H9 (cell line): Measurements from ENCODE around the gene KCTD16. TPM values are rescaled to one million over a fixed set of nuclear protein-coding genes. Genes with fewer than 3 reads are reported as not detected.

Source experiments
- DNase-seq: peaks from one replicate; pipeline ENCODE4 v3.0.0-alpha.2; 2017
- H2AFZ ChIP-seq: one replicate; pipeline ENCODE4 v1.6.1; 2013; ENCODE audit warnings: mild to moderate bottlenecking, low read length, control low read depth, moderate library complexity
- H2AK5ac ChIP-seq: 2 replicates; pipeline ENCODE4 v1.6.1; 2013; ENCODE audit warnings: low read length, control low read depth, mixed read lengths; ENCODE audit not compliant: insufficient read length
- H2BK120ac ChIP-seq: one replicate; pipeline ENCODE4 v1.6.1; 2013; ENCODE audit warnings: low read depth, mild to moderate bottlenecking, low read length, control low read depth, inconsistent platforms; ENCODE audit not compliant: poor library complexity, severe bottlenecking
- H2BK12ac ChIP-seq: 2 replicates; pipeline ENCODE4 v1.6.1; 2013; ENCODE audit warnings: low read length, control low read depth, mixed read lengths, low read depth; ENCODE audit not compliant: insufficient read length
- H2BK15ac ChIP-seq: 2 replicates; pipeline ENCODE4 v1.6.1; 2013; ENCODE audit warnings: low read depth, low read length, control low read depth
- H2BK20ac ChIP-seq: one replicate; pipeline ENCODE4 v1.6.1; 2013; ENCODE audit warnings: low read depth, mild to moderate bottlenecking, low read length, control low read depth, inconsistent platforms; ENCODE audit not compliant: poor library complexity, severe bottlenecking
- H2BK5ac ChIP-seq: 2 replicates; pipeline ENCODE4 v1.6.1; 2013; ENCODE audit warnings: low read length, control low read depth, mixed read lengths; ENCODE audit not compliant: insufficient read length
- H3K14ac ChIP-seq: 2 replicates; pipeline ENCODE4 v1.6.1; 2013; ENCODE audit warnings: low read length, control low read depth; ENCODE audit not compliant: insufficient read depth
- H3K18ac ChIP-seq: 2 replicates; pipeline ENCODE4 v1.6.1; 2013; ENCODE audit warnings: low read depth, mild to moderate bottlenecking, mixed read lengths, low read length, control low read depth; ENCODE audit not compliant: insufficient read length
- H3K23ac ChIP-seq: 2 replicates; pipeline ENCODE4 v1.6.1; 2013; ENCODE audit warnings: low read length, control low read depth, mixed read lengths, low read depth; ENCODE audit not compliant: insufficient read length
- H3K23me2 ChIP-seq: 2 replicates; pipeline ENCODE4 v1.6.1; 2013; ENCODE audit warnings: low read depth, mild to moderate bottlenecking, mixed read lengths, low read length, control low read depth; ENCODE audit not compliant: insufficient read length, poor library complexity, severe bottlenecking
- H3K27ac ChIP-seq: 2 replicates; pipeline ENCODE4 v1.5.1; 2013; ENCODE audit warnings: low read length, control low read depth, mixed read lengths, low read depth; ENCODE audit not compliant: insufficient read length
- H3K27me3 ChIP-seq: 2 replicates; pipeline ENCODE4 v1.6.1; 2013; ENCODE audit warnings: low read length, control low read depth, inconsistent platforms; ENCODE audit not compliant: insufficient read depth
- H3K4ac ChIP-seq: 2 replicates; pipeline ENCODE4 v1.6.1; 2013; ENCODE audit warnings: low read depth, mild to moderate bottlenecking, control low read depth, inconsistent platforms, low read length, moderate library complexity
- H3K4me1 ChIP-seq: 2 replicates; pipeline ENCODE4 v1.6.1; 2013; ENCODE audit warnings: low read length, control low read depth, inconsistent platforms; ENCODE audit not compliant: insufficient read depth
- H3K4me2 ChIP-seq: 2 replicates; pipeline ENCODE4 v1.6.1; 2013; ENCODE audit warnings: low read length, control low read depth, mixed read lengths; ENCODE audit not compliant: insufficient read length, insufficient read depth
- H3K56ac ChIP-seq: 2 replicates; pipeline ENCODE4 v1.6.1; 2013; ENCODE audit warnings: low read depth, mild to moderate bottlenecking, mixed read lengths, low read length, control low read depth; ENCODE audit not compliant: insufficient read length
- H3K79me1 ChIP-seq: 2 replicates; pipeline ENCODE4 v1.6.1; 2013; ENCODE audit warnings: low read depth, mild to moderate bottlenecking, moderate library complexity, low read length, control low read depth, inconsistent platforms; ENCODE audit not compliant: insufficient read depth, poor library complexity, severe bottlenecking
- H3K79me2 ChIP-seq: 2 replicates; pipeline ENCODE4 v1.6.1; 2013; ENCODE audit warnings: low read length, control low read depth, inconsistent platforms; ENCODE audit not compliant: insufficient read depth
- H3K9ac ChIP-seq: 2 replicates; pipeline ENCODE4 v1.6.1; 2013; ENCODE audit warnings: low read length, control low read depth, mixed read lengths; ENCODE audit not compliant: insufficient read length; ENCODE audit errors: extremely low read depth
- H3K9me3 ChIP-seq: one replicate; pipeline ENCODE4 v1.6.1; 2013; ENCODE audit warnings: low read depth, low read length, inconsistent platforms; ENCODE audit not compliant: control insufficient read depth
- H3T11ph ChIP-seq: one replicate; pipeline ENCODE4 v1.6.1; 2013; ENCODE audit warnings: mild to moderate bottlenecking, low read length, control low read depth, inconsistent platforms
- H4K20me1 ChIP-seq: one replicate; pipeline ENCODE4 v1.6.1; 2013; ENCODE audit not compliant: control insufficient read depth, insufficient read length, insufficient read depth
- H4K5ac ChIP-seq: 2 replicates; pipeline ENCODE4 v1.6.1; 2013; ENCODE audit warnings: low read depth, mild to moderate bottlenecking, mixed read lengths, low read length, control low read depth; ENCODE audit not compliant: insufficient read length
- H4K8ac ChIP-seq: replicated peaks from 2 replicates; pipeline ENCODE4 v1.6.1; 2013; ENCODE audit warnings: low read length, control low read depth, mixed read lengths, low read depth; ENCODE audit not compliant: insufficient read length
- H4K91ac ChIP-seq: 2 replicates; pipeline ENCODE4 v1.6.1; 2013; ENCODE audit warnings: low read depth, mild to moderate bottlenecking, moderate library complexity, mixed read lengths, low read length, control low read depth; ENCODE audit not compliant: insufficient read length
- H3K27ac Mint-ChIP-seq, 3 experiments: 2 replicates in 2 of 3; 3 replicates in 1 of 3; pipeline ENCODE4 v1.8.0; 2020 to 2021; ENCODE audit warnings: mixed read lengths in 3 of 3, mild to moderate bottlenecking in 1 of 3, moderate library complexity in 1 of 3
- H3K27me3 Mint-ChIP-seq: 2 replicates; pipeline ENCODE4 v1.8.0; 2021; ENCODE audit warnings: low read depth, mild to moderate bottlenecking, moderate library complexity, mixed read lengths
- H3K36me3 Mint-ChIP-seq, 3 experiments: 2 replicates in 2 of 3; 3 replicates in 1 of 3; pipeline ENCODE4 v1.8.0; 2020 to 2021; ENCODE audit warnings: low read depth in 3 of 3, mixed read lengths in 3 of 3; ENCODE audit not compliant: insufficient read depth in 1 of 3
- H3K4me1 Mint-ChIP-seq, 2 experiments: 2 replicates each; pipeline ENCODE4 v1.8.0; 2020; ENCODE audit warnings: mixed read lengths in 2 of 2
- H3K4me3 Mint-ChIP-seq, 2 experiments: 2 replicates in 1 of 2; 3 replicates in 1 of 2; pipeline ENCODE4 v1.8.0; 2020 to 2021; ENCODE audit warnings: mild to moderate bottlenecking in 2 of 2, mixed read lengths in 2 of 2, moderate library complexity in 1 of 2
- H3K9me3 Mint-ChIP-seq, 2 experiments: 2 replicates in 1 of 2; 3 replicates in 1 of 2; pipeline ENCODE4 v1.8.0; 2020; ENCODE audit warnings: mild to moderate bottlenecking in 2 of 2, mixed read lengths in 2 of 2, moderate library complexity in 1 of 2
- CTCF ChIP-seq: fragments of 200-600 bp; sonication (generic); conservative IDR thresholded peaks from 3 replicates; pipeline ENCODE4 v1.8.0; 2021; ENCODE audit warnings: antibody characterized with exemption, mild to moderate bottlenecking
- WGBS: extraction: QIAGEN DNeasy Blood & Tissue Kit; methylation state at CpG from one replicate; pipeline ENCODE4 v1.1.7; 2013; ENCODE audit warnings: missing lambda C conversion rate, low lambda C conversion rate, mixed read lengths; ENCODE audit not compliant: insufficient read length; ENCODE audit errors: extremely low coverage; 5-methylcytosine and 5-hydroxymethylcytosine counted together
- total RNA-seq: library from RNA; stranded (reverse); gene quantifications from 2 replicates; pipeline ENCODE4 v1.2.1, GENCODE V29; 2021

The KCTD16 gene
- total RNA-seq, 1 experiment from 2014 or later = 0.09 TPM

- H3K79me1 ChIP-seq = no peaks in the 10 kb centered on the region
- no peak overlapping the region for H3K4me2 ChIP-seq
- H3K4me1 Mint-ChIP-seq = no peaks in the 10 kb centered on the region
- H3K23ac ChIP-seq = no peak overlapping the region
- no peak overlapping the region for H2BK15ac ChIP-seq
- H2BK20ac ChIP-seq = no peak overlapping the region
- no peak for TF ChIP-seq CTCF
- no peak overlapping the region for H3K27ac ChIP-seq
- H3K9me3 ChIP-seq = no peaks in the 10 kb centered on the region
- no CpG with 5 or more reads among the region's 10 CpGs for WGBS
- H3K9me3 Mint-ChIP-seq = no peaks in the 10 kb centered on the region
- no peak overlapping the region for H3K18ac ChIP-seq
- H4K8ac ChIP-seq = no peak overlapping the region
- no peak overlapping the region for H4K5ac ChIP-seq
- no peak overlapping the region for H3K56ac ChIP-seq
- H3K27me3 Mint-ChIP-seq = peaks cover 2% of the 10 kb centered on the region
- H3K14ac ChIP-seq = no peak overlapping the region
- H4K20me1 ChIP-seq = no peaks in the 10 kb centered on the region
- H2AK5ac ChIP-seq = no peak overlapping the region
- no peak overlapping the region for H3T11ph ChIP-seq
- DNase-seq = no peak
- H3K9ac ChIP-seq = no peak overlapping the region
- no peaks in the 10 kb centered on the region for H3K27me3 ChIP-seq
- H3K4me1 ChIP-seq = no peaks in the 10 kb centered on the region
- no peaks in the 10 kb centered on the region for H3K23me2 ChIP-seq
- H3K36me3 Mint-ChIP-seq = no peaks in the 10 kb centered on the region
- H4K91ac ChIP-seq = no peak overlapping the region
- H3K4ac ChIP-seq = no peak overlapping the region
- no peak overlapping the region; a peak in 1 of 7 replicates for H3K27ac Mint-ChIP-seq
- no peak overlapping the region for H2AFZ ChIP-seq
- H3K79me2 ChIP-seq = no peaks in the 10 kb centered on the region
- no peak overlapping the region for H2BK12ac ChIP-seq
- H2BK5ac ChIP-seq = no peak overlapping the region
- no peak overlapping the region for H3K4me3 Mint-ChIP-seq
- H2BK120ac ChIP-seq = no peak overlapping the region
Observed at GRCh38 chr5:144189800-144190429, 19.2 kb downstream of the KCTD16 start.
